Activated CD8-positive, alpha-beta memory T cell treated with anti-CD3 and anti-CD28 coated beads for 24 hours (primary cell): ENCODE measurements around the gene MRPS7.
A peak's percentile ranks its signal among the peaks of the same experiment; 100 is the strongest.
"Not testable (repeated sequence)": the region's sequence is repeated elsewhere in the genome, so short reads cannot be mapped to it uniquely, and the experiment has no call there.

Source experiments
- DNase-seq: peaks from one replicate; pipeline ENCODE4 v3.0.0-alpha.2; 2020

Gene MRPS7

GRCh38 chr17:75244133-75244866 lies 17.4 kb upstream of the MRPS7 start:
- DNase-seq, result no peak

DNA sequence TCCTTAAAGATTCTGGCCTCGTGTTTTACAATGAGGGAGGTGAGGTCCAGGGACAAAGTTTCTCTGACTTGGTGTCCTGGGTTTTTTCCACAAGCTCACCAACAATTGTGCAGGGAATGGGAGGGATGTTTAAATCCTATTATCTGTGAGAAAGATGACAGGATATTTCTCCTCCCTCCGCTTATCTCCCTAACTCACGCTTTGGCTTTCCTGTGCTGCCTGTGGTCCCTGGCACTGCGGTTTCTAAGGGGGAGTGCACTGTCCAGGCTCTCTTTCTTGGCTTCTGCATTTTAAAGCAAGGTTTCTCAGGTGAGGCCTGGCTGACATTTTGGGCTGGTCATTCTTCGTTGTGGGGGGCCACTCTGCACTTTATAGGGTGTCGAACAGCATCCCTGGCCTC lies 16.7 kb upstream of the MRPS7 start:
- DNase-seq, result no peak

- DNase-seq, result no peak
Measured at GRCh38 chr17:75246404-75246803, 15.3 kb upstream of the MRPS7 start.

DNA sequence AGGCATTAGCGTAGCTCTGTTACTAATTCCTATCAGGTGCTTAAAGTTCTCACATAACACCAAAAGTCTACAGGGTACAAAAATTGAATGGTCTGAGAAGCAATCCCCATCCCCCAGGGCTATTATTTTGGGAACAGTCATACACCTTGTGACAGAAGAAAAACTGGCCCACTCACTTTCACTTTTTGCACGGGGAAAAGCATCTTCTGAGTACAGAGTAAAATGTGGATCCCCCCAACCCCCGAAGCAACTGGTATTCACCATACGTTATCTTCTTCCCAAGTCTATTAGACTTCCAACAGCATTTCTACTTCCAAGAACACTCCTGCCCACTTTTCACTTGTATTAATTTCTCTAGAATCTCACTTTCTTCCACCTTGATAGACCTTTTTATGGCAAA lies 12.1 kb upstream of the MRPS7 start:
- DNase-seq, result no peak

- peak; percentile 86 for DNase-seq
Measured at GRCh38 chr17:75250009-75250471, 11.6 kb upstream of the MRPS7 start.

DNA sequence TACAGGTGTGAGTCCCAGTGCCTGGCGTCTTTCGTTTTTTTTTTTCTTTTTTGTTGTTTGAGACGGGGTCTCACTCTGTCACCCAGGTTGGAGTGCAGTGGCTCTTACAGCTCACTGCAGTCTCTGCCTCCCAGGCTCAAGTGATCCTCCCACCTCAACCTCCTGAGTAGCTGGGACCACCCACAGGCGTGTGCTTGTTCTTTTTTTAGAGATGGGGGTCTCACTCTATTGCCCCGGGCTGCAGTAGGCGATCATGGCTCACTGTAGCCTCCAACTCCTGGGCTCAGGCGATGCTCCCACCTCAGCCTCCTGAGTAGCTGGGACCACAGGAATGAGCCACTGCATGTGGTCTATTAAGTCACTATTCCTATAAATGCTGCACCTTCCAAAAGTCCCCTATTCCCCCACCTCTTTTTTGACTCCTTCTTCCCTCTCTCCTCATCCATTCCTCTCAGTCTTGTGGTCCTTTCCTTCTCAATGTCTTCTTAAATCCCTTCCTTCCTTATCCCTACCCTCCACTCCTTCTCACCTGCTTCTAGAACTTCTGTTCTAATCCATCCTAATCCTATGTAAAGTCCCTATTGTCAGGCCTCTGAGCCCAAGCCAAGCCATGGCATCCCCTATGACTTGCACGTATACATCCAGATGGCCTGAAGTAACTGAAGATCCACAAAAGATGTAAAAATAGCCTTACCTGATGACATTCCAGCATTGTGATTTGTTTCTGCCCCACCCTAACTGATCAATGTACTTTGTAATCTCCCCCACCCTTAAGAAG lies 9.5 kb upstream of the MRPS7 start:
- no peak for DNase-seq

DNA sequence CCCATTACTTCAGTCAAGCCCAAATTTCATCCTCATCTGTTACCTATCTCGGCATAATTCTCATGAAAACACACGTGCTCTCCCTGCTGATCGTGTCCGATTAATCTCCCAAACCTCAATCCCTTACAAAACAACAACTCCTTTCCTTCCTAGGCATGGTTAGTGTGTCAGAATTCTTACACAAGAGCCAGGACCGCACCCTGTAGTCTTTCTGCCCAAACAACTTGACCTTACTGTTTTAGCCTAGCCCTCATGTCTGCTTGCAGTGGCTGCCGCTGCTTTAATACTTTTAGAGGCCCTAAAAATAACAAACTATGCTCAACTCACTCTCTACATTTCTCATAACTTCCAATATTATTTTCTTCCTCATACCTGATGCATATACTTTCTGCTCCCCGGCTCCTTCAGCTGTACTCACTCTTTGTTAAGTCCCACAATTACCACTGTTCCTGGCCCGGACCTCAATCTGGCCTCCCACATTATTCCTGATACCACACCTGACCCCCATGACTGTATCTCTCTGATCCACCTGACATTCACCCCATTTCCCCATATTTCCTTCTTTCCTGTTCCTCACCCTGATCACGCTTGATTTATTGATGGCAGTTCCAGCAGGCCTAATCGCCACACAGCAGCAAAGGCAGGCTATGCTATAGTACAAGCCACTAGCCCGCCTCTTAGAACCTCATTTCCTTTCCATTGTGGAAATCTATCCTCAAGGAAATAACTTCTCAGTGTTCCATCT lies 5.6 kb upstream of the MRPS7 start:
- not testable (repeated sequence) for DNase-seq

GRCh38 chr17:75257228-75257627 lies 4.5 kb upstream of the MRPS7 start:
- not testable (repeated sequence) for DNase-seq

- DNase-seq, result no peak
Measured at GRCh38 chr17:75260641-75261335, 891 bp upstream of the MRPS7 start.

DNA sequence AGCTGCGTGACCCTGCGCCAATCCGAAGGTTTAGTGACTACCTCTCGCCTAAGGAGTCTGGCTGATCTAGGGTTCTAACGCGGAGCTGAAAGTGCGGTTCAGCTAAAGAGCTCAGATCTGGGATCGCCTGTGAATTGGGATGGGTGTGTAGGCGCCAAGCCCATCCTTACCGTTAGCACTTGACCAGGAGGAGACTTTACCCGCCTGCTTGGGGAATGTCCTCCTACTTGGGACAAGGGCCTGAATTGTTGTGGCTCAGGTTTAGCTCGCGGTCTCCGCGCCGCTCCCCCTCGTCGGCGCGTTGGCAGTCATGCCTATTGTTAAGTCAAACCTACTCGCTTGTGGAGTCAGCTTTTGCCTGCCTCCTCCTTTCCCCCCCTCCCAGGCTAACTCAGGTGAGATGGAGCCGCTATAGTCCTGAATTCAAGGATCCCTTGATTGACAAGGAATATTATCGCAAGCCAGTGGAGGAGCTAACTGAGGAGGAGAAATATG lies 480 bp downstream of the MRPS7 start:
- no peak for DNase-seq

DNA sequence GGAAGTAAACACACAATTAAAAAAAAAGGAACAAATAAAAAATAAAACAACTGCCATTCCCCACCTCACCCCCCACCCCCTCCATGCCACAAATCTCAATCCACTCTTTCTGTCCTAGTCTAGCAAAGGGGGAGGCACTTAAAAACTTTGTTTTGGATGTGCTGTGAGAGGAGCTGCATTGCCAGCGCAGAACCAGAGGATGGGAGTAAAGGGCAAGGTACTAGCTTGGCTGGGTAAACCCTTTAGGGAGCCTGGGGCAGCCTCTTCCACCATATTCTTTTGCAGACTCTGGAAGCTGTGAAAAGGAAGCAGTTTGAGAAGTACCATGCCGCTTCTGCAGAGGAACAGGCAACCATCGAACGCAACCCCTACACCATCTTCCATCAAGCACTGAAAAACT lies 1.4 kb downstream of the MRPS7 start:
- DNase-seq, result no peak

DNA sequence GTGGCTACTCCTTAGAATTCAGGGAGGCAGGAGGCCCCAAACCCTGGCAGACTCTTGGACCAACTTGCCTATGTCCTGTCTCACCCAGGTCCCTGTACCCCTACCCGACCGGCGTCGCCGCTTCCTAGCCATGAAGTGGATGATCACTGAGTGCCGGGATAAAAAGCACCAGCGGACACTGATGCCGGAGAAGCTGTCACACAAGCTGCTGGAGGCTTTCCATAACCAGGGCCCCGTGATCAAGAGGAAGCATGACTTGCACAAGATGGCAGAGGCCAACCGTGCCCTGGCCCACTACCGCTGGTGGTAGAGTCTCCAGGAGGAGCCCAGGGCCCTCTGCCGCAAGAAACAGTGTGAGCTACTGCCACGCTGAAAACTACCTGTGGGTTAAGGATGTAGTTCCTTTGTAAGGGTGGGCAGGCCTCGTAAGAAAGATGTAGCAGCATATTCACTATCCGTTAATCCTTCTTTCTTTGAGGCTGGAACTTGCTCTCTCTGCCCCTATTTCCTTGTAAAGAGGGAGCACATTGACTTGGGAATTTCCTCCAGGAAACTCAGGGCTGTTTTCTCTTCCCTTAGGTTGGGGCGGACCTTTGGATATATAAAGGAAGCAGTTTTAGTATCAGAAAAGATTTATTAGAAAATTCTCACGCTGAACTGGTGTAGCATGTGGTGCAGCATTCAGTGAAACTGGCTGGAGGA lies 4.1 kb downstream of the MRPS7 start:
- DNase-seq, result no peak

DNA sequence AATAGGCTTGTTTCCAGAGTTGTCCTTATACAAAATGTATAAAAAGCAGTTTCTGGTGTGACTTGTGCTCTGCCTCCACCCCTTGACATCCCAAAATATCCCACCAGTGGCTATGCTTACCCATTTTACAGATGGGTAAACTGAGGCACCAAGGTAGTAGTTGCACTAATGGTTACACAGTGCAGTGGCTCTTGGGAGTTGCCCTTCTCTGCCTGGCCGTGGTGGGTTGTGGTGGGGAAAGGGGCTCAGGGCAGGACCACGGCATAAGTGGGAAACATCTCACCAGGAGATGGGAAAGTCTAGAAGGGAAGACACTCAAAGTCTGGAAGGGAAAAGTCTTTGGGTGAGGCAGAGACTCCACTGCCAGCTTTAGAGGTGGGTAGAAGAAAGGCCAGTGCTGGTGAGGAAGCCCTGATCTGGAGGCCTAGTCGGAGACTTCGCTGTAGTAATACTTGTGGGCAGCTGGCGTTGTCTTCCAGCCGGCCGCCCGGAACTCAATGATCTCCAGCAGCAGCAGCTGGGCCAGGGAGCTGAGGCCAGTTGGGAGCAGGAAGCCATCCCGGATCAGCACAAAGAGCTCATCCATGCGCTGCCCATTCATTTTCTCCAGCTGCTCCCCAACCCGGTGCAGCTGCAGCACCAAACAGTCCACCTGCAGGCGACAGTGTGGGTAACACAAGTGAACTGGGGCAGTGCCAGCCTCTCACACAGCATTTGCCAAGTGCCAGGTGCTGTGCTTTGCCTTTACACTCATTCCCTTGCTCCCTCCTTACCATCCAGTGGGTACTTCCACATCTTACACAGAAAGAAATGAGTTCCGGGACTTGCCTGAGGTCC lies 4.9 kb downstream of the MRPS7 start:
- DNase-seq, result no peak

- DNase-seq, result no peak
Measured at GRCh38 chr17:75267153-75267410, 5.4 kb downstream of the MRPS7 start.

- DNase-seq, result no peak
Measured at GRCh38 chr17:75267411-75268232, 5.9 kb downstream of the MRPS7 start.

DNA sequence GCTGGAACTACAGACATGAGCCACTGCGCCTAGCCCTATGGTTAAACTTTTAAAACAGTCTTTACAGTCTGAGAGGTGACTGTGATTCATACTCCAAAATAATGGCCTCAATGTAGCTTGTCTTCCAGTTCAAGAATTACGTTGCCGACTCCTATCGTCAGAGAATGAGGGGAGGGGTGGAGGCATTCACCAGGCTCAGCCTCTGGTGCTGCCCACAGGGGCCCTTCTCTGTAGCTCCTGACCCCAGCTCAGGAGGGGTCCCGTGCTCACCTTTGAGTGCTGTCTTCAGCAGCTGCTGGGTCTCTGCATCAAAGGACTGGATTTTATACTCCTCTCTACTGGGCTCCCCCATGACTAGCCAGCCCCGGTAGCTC lies 8.2 kb downstream of the MRPS7 start:
- no peak for DNase-seq

DNA sequence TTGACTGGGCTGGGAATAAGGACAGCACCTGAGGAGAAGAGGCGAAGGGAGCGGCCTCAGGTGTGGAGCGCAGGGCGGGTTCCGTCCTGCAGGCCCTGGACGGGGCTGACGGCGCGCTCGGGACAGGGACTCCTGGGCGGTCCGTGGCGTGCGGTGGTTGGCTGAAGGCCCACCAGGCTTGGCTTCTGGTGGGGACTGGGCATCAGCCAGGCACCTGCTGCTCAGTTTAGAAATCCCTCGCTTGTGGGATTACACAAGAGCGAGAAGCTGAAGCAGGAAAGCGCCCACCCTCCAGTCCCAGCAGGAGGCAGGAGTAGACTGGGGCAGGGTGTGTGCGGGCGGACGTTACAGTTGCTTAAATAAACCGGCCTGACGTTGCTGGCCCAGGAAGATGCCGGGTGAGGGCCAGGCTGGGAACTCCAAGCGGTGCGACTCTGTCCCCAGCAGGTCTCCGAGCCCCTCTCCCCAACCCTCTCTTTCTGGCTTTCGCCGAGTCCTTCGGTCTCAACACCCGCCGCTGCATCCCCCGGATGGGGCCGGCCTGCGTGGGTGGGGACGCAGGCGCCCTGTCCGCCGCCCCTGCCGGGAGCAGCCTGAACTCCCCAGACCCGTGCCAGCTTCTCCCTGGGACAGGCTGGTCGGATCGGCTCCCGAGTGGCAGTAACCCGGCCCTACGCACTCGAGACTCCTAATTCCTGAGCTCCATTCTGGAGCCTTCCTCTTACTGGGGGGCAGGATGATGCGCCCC lies 8.7 kb downstream of the MRPS7 start:
- DNase-seq, result peak; percentile 89

GRCh38 chr17:75270966-75271232 lies 9.2 kb downstream of the MRPS7 start, which contains the start of gene MIF4GD:
MIF4GD (minus strand) TSS chr17:75271231; CDS start chr17:75270195, 1,036 bp downstream.
- DNase-seq, result no peak

DNA sequence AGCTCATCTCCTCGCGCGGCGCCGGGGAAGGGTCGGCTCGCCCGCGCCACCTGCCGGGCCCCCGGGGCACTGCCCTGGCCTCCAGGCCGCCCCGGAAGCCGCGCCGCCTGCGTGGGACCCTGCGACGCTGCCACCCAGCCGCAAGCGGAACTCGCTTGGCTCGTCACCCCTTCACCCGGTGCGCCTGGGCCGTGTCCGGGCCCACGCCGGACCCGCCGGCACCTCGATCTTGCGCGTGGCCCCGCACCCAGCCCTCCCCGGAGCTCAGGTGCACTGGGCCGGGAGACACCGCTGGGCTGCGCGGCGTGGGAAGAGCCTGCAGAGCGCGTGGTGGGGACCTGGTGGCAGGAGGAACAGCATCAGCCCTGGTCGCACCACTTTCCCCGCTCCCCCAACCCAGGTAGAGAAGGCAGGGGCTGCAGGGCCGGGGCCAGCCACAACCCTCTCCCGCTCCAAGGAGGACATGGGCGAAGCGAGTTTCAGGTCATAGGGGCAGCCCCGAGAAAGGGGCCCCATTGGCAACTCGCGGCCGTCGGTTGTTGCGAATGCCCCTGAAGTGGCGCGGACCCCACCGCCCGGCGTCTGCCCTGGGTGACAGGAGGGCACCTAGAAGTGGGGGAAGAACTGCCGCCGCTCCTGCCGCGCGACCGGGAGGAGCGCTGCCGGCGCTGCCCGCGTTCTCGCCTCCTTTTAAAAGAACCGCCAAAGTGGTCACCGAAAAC lies 9.7 kb downstream of the MRPS7 start:
- DNase-seq, result peak; percentile 95
